SK-N-SH treated with all-trans-retinoic acid at 6 μM for 48 hours (cell line): Measurements from ENCODE around the gene GFI1B.

Experiments used
- ATAC-seq: fragments of 200-7000 bp; cut with Tn5 transposase; 3 replicates; pipeline ENCODE4 v1.9.1; 2020; ENCODE audit warnings: mild to moderate bottlenecking, moderate library complexity
- ARNTL ChIP-seq: fragments of 450-650 bp; formaldehyde crosslinking; IDR thresholded peaks from 2 replicates; pipeline ENCODE4 v1.5.0; 2020; ENCODE audit warnings: low read depth, mild to moderate bottlenecking, moderate library complexity, borderline replicate concordance
- BACH2 ChIP-seq: fragments of 250-450 bp; sonication (Bioruptor Pico); IDR thresholded peaks from 2 replicates; pipeline ENCODE4 v1.9.0; 2021; ENCODE audit warnings: mild to moderate bottlenecking, borderline replicate concordance
- CSDC2 ChIP-seq: fragments of 250-450 bp; sonication (Bioruptor Pico); IDR thresholded peaks from 2 replicates; pipeline ENCODE4 v1.5.0; 2020; ENCODE audit warnings: mild to moderate bottlenecking, moderate library complexity
- ESRRG ChIP-seq: fragments of 250-450 bp; sonication (Bioruptor Pico); IDR thresholded peaks from 2 replicates; pipeline ENCODE4 v1.6.1; 2021; ENCODE audit warnings: mild to moderate bottlenecking
- GLIS3 ChIP-seq: fragments of 250-450 bp; sonication (Bioruptor Pico); IDR thresholded peaks from 2 replicates; pipeline ENCODE4 v1.5.0; 2020; ENCODE audit warnings: mild to moderate bottlenecking, moderate library complexity
- ISL1 ChIP-seq: fragments of 250-450 bp; sonication (Bioruptor Pico); IDR thresholded peaks from 2 replicates; pipeline ENCODE4 v2.1.2; 2022; ENCODE audit warnings: mild to moderate bottlenecking, moderate library complexity
- OSR1 ChIP-seq: fragments of 250-450 bp; sonication (Bioruptor Pico); IDR thresholded peaks from 2 replicates; pipeline ENCODE4 v1.8.0; 2022; ENCODE audit warnings: moderate library complexity, mild to moderate bottlenecking, inconsistent platforms
- PATZ1 ChIP-seq: fragments of 250-450 bp; sonication (Bioruptor Pico); IDR thresholded peaks from 2 replicates; pipeline ENCODE4 v1.8.0; 2020; ENCODE audit warnings: mild to moderate bottlenecking, moderate library complexity, borderline replicate concordance
- RARB ChIP-seq: fragments of 250-450 bp; sonication (Bioruptor Pico); IDR thresholded peaks from 2 replicates; pipeline ENCODE4 v1.8.0; 2021; ENCODE audit warnings: mild to moderate bottlenecking, moderate library complexity
- TCF4 ChIP-seq: fragments of 250-450 bp; sonication (Bioruptor Pico); IDR thresholded peaks from 2 replicates; pipeline ENCODE4 v1.8.0; 2021; ENCODE audit warnings: mild to moderate bottlenecking, moderate library complexity, borderline replicate concordance
- ZC3H10 ChIP-seq: fragments of 250-450 bp; sonication (Bioruptor Pico); IDR thresholded peaks from 2 replicates; pipeline ENCODE4 v1.5.1; 2021; ENCODE audit warnings: mild to moderate bottlenecking, moderate library complexity
- ZFP3 ChIP-seq: fragments of 250-450 bp; sonication (Bioruptor Pico); IDR thresholded peaks from 2 replicates; pipeline ENCODE4 v1.5.0; 2020; ENCODE audit warnings: mild to moderate bottlenecking, moderate library complexity
- ZFP30 ChIP-seq: fragments of 450-650 bp; formaldehyde crosslinking; IDR thresholded peaks from 2 replicates; pipeline ENCODE4 v1.5.0; 2022; ENCODE audit warnings: mild to moderate bottlenecking, moderate library complexity
- ZNF565 ChIP-seq: fragments of 450-650 bp; formaldehyde crosslinking; conservative IDR thresholded peaks from 2 replicates; pipeline ENCODE4 v1.5.0; 2020; ENCODE audit warnings: low read depth, mild to moderate bottlenecking, moderate library complexity
- ZNF70 ChIP-seq: fragments of 450-650 bp; formaldehyde crosslinking; IDR thresholded peaks from 2 replicates; pipeline ENCODE4 v1.5.0; 2020; ENCODE audit warnings: mild to moderate bottlenecking, moderate library complexity
- ZNF8 ChIP-seq: fragments of 450-650 bp; formaldehyde crosslinking; IDR thresholded peaks from 2 replicates; pipeline ENCODE4 v1.5.0; 2020; ENCODE audit warnings: mild to moderate bottlenecking, moderate library complexity
- TF ChIP-seq, protein P1 (sequence below): fragments of 250-450 bp; sonication (Bioruptor Pico); IDR thresholded peaks from 2 replicates; pipeline ENCODE4 v1.5.1; 2020; ENCODE audit warnings: low read depth, mild to moderate bottlenecking, moderate library complexity
- TF ChIP-seq, protein P2 (sequence below): fragments of 250-450 bp; sonication (Bioruptor Pico); IDR thresholded peaks from 2 replicates; pipeline ENCODE4 v1.5.0; 2020; ENCODE audit warnings: mild to moderate bottlenecking, moderate library complexity
- TF ChIP-seq, protein P3 (sequence below): fragments of 250-450 bp; sonication (Bioruptor Pico); IDR thresholded peaks from 2 replicates; pipeline ENCODE4 v1.5.1; 2021; ENCODE audit warnings: mild to moderate bottlenecking, moderate library complexity

The GFI1B gene

GRCh38 chr9:133023117-133023890, 44.8 kb downstream of the GFI1B start:
- TF ChIP-seq ZC3H10 (CRISPR knock-in tag) (no peak), ZNF8 (CRISPR knock-in tag) (no peak), PATZ1 (CRISPR knock-in tag) (no peak), ARNTL (no peak), TCF4 (CRISPR knock-in tag) (no peak), OSR1 (CRISPR knock-in tag) (no peak), RARB (no peak)
- TF ChIP-seq, protein P1, sequence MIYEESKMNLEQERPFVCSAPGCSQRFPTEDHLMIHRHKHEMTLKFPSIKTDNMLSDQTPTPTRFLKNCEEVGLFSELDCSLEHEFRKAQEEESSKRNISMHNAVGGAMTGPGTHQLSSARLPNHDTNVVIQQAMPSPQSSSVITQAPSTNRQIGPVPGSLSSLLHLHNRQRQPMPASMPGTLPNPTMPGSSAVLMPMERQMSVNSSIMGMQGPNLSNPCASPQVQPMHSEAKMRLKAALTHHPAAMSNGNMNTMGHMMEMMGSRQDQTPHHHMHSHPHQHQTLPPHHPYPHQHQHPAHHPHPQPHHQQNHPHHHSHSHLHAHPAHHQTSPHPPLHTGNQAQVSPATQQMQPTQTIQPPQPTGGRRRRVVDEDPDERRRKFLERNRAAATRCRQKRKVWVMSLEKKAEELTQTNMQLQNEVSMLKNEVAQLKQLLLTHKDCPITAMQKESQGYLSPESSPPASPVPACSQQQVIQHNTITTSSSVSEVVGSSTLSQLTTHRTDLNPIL (CRISPR knock-in tag) = no peak
- peak; percentile 14; the same call in 1 of the 3 replicates for ATAC-seq

DNA sequence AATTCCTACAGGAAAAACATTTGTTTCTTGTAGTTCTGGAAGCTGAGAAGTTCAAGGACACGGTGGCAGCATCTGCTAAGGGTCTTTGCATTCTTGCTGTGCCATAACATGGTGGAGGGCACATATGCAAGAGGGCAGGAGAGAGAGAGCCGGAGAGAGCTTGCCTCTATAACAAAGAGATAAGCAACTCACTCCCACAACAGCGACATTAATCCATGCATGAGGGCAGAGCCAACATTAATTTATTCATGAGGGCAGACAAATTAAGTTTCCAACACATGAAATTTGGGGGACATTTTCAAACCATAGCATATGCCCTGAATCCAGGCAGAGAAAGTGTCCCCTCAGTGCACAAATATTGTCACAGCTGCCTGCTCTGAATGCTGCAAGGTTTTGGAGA, 47.9 kb downstream of the GFI1B start:
- TF ChIP-seq ZNF565 (CRISPR knock-in tag) (no peak), PATZ1 (CRISPR knock-in tag) (no peak), BACH2 (CRISPR knock-in tag) (no peak), ZNF8 (CRISPR knock-in tag) (no peak), ZNF70 (CRISPR knock-in tag) (no peak), TCF4 (CRISPR knock-in tag) (no peak), ZFP3 (no peak), ISL1 (CRISPR knock-in tag) (no peak), ESRRG (CRISPR knock-in tag) (no peak), CSDC2 (CRISPR knock-in tag) (no peak)
- TF ChIP-seq, protein P2, sequence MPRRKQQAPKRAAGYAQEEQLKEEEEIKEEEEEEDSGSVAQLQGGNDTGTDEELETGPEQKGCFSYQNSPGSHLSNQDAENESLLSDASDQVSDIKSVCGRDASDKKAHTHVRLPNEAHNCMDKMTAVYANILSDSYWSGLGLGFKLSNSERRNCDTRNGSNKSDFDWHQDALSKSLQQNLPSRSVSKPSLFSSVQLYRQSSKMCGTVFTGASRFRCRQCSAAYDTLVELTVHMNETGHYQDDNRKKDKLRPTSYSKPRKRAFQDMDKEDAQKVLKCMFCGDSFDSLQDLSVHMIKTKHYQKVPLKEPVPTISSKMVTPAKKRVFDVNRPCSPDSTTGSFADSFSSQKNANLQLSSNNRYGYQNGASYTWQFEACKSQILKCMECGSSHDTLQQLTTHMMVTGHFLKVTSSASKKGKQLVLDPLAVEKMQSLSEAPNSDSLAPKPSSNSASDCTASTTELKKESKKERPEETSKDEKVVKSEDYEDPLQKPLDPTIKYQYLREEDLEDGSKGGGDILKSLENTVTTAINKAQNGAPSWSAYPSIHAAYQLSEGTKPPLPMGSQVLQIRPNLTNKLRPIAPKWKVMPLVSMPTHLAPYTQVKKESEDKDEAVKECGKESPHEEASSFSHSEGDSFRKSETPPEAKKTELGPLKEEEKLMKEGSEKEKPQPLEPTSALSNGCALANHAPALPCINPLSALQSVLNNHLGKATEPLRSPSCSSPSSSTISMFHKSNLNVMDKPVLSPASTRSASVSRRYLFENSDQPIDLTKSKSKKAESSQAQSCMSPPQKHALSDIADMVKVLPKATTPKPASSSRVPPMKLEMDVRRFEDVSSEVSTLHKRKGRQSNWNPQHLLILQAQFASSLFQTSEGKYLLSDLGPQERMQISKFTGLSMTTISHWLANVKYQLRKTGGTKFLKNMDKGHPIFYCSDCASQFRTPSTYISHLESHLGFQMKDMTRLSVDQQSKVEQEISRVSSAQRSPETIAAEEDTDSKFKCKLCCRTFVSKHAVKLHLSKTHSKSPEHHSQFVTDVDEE (CRISPR knock-in tag) = no peak
- TF ChIP-seq, protein P3, sequence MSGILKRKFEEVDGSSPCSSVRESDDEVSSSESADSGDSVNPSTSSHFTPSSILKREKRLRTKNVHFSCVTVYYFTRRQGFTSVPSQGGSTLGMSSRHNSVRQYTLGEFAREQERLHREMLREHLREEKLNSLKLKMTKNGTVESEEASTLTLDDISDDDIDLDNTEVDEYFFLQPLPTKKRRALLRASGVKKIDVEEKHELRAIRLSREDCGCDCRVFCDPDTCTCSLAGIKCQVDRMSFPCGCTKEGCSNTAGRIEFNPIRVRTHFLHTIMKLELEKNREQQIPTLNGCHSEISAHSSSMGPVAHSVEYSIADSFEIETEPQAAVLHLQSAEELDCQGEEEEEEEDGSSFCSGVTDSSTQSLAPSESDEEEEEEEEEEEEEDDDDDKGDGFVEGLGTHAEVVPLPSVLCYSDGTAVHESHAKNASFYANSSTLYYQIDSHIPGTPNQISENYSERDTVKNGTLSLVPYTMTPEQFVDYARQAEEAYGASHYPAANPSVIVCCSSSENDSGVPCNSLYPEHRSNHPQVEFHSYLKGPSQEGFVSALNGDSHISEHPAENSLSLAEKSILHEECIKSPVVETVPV = no peak
- ATAC-seq = no peak

DNA sequence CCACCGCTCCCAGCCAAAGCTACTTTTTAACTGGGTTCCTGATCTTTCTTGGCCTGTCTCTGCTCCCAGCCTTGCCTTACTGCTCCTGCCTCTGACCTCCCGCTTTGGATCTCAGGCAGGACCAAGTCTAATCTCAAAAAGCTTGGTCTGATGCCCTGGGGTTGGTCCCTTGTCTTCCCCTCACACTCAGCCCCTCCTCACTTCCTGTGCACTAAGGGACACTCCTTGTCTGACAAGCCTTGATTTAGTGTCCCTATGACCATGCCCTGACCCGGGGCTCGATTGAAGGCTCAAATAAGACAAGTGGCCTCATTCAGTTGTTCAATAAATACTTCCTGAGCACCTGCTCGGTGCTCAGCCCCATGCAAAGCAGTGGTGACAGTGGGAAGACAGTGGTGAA, 48.6 kb downstream of the GFI1B start:
- TF ChIP-seq ZFP3 (no peak), ZNF70 (CRISPR knock-in tag) (no peak), BACH2 (CRISPR knock-in tag) (no peak), ZNF565 (CRISPR knock-in tag) (no peak), GLIS3 (CRISPR knock-in tag) (no peak), PATZ1 (CRISPR knock-in tag) (no peak), ZC3H10 (CRISPR knock-in tag) (no peak), OSR1 (CRISPR knock-in tag) (no peak), ZFP30 (CRISPR knock-in tag) (no peak), CSDC2 (CRISPR knock-in tag) (no peak)
- TF ChIP-seq, protein P2 (CRISPR knock-in tag) = no peak
- TF ChIP-seq, protein P1 (CRISPR knock-in tag) = no peak
- ATAC-seq = no peak
